GM10266 (cell line): ENCODE data around the gene GHITM.
A peak's percentile ranks its signal among the peaks of the same experiment; 100 is the strongest.
"Not testable (repeated sequence)": the region's sequence is repeated elsewhere in the genome, so short reads cannot be mapped to it uniquely, and the experiment has no call there.

ENCODE experiments used
- DNase-seq: peaks from one replicate; pipeline ENCODE4 v3.0.0; 2012; ENCODE audit errors: extremely low spot score
- TF ChIP-seq, protein P1 (sequence below): IDR thresholded peaks from 2 replicates; pipeline ENCODE4 v1.5.1; 2012; ENCODE audit warnings: mild to moderate bottlenecking, low read depth; ENCODE audit not compliant: control insufficient read depth, insufficient read depth; ENCODE audit errors: missing control alignments

GHITM gene

DNA sequence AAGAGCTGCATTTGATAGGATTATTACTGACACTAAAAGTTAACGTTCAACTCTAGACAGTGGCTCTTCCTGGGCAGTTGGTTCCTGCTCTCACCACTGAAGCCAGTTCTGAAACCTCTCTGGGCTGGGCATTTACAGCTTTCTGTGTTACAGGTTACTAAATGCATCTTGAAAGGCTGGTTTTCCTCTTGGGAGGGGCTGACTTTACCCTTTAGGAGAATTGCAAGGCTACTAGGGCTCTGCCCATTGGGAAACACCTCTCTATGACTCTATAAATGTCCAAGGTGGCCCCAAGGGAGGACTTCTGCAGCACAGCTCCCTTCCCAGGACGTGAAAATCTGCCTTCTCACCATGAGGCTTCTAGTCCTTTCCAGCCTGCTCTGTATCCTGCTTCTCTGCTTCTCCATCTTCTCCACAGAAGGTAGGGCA, 34.2 kb downstream of the GHITM start, which contains the start of gene GPR15LG:
Gene GPR15LG (plus strand): TSS at position 301 of the 429 bp plus-strand sequence. CDS start 51 bp downstream, at position 352.
- TF ChIP-seq, protein P1, sequence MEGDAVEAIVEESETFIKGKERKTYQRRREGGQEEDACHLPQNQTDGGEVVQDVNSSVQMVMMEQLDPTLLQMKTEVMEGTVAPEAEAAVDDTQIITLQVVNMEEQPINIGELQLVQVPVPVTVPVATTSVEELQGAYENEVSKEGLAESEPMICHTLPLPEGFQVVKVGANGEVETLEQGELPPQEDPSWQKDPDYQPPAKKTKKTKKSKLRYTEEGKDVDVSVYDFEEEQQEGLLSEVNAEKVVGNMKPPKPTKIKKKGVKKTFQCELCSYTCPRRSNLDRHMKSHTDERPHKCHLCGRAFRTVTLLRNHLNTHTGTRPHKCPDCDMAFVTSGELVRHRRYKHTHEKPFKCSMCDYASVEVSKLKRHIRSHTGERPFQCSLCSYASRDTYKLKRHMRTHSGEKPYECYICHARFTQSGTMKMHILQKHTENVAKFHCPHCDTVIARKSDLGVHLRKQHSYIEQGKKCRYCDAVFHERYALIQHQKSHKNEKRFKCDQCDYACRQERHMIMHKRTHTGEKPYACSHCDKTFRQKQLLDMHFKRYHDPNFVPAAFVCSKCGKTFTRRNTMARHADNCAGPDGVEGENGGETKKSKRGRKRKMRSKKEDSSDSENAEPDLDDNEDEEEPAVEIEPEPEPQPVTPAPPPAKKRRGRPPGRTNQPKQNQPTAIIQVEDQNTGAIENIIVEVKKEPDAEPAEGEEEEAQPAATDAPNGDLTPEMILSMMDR = no peak
- DNase-seq = no peak

DNA sequence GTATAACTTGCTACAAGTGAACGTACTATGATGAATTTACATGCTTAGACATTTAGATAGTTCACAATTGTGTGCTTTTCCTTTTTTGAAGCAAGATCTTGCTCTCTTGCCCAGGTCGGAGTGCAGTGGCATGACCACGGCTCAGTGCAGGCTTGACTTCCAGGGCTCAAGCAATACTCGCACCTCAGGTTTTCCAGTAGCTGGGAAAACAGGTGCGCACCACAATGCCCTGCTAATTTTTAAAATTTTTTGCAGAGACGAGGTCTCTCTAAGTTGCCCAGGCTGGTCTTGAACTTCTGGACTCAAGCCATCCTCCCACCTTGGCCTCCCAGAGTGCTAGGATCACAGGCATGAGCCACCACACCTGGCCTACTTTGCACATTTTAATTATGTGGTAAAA, 36.1 kb downstream of the GHITM start:
- TF ChIP-seq, protein P1 = no peak
- no peak for DNase-seq

DNA sequence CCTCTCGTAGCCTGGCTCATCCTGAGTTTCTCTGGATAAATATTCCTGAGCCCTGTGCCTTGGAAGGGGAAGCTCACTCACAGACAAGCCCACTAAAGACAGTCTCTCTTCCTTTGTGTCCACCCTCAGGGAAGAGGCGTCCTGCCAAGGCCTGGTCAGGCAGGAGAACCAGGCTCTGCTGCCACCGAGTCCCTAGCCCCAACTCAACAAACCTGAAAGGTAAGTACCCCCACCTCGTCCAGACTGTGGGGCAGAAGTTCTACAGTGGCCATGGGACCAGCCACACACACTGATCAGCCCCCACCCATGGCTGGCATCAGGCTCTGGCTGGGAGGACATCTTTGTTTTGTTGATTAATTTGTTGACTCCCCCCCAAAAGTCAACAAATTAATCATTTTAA, 37.0 kb downstream of the GHITM start:
- TF ChIP-seq, protein P1 = no peak
- no peak for DNase-seq

DNA sequence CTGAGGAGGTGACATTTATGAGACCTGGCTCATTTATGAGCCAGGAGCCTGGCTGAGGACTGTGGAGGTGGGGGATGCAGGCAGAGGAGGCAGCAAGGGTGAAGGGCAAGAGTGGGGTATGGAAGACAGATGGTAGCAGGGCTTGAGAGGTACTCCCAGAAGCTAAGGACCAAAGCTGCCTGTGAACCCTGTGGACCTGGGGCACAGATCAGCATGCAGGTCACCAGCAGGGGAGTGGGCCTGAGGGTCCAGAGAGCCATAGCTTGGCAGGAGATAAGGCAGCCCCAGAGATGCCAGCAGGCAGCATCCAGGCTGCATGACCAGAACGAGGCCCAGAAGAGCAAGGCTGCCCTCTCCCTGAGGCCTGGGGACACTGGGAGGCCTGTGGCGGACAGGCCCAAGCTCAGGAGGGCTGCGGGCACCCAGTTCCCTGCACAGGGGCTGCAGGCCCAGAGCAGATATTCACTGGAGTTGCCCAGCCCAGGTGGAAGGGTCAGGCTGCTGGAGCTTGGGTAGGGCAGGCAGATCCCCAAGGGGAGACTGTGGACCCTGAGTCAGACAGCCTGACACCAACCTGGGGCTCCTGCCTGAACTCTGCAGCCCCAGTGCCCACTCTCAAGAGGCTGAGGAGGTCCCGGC, 37.6 kb downstream of the GHITM start:
- DNase-seq = no peak
- TF ChIP-seq, protein P1 = no peak

DNA sequence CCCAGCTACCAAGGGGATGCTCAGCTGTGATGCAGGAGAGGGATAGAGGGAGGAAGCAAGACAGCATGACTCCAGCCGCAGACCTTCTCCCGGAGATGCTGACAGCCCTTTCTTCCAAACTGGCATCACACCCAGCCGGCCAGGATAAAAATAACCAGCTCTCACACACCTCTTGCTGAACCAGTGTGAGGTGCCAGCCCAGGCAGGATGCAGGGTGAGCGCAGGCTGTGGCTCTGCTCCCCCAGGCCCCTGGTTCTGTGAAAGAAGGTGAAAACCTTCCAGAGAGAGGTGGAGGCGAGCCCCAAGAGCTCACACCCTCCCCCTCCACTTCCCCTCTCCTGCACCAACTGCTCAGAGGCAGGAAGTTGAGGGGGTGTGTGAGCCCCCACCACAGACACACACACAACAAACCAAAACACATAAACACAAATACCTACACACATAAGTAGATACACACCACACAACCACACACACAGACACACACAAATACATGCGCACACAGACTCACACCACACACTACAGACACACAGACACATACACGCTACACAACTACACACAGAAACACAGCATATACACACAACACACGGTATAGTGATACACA, 38.3 kb downstream of the GHITM start:
- DNase-seq = peak; percentile 51
- TF ChIP-seq, protein P1 = no peak

DNA sequence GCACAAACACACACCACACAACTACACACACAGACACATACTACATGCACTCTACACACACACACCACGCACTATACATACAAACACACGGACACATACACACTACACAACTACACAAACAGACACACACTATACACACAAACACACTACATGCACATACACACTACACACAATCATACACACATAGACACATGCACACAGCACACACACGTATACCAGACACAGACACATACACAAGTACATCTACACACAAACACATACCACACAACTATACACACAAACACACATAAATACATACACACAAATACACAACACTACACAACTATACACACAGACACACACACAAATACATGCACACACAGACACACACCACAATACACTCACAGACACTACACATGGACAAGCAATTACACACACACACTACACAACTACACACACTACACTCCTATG, 38.9 kb downstream of the GHITM start:
- DNase-seq = no peak
- TF ChIP-seq, protein P1 = no peak

DNA sequence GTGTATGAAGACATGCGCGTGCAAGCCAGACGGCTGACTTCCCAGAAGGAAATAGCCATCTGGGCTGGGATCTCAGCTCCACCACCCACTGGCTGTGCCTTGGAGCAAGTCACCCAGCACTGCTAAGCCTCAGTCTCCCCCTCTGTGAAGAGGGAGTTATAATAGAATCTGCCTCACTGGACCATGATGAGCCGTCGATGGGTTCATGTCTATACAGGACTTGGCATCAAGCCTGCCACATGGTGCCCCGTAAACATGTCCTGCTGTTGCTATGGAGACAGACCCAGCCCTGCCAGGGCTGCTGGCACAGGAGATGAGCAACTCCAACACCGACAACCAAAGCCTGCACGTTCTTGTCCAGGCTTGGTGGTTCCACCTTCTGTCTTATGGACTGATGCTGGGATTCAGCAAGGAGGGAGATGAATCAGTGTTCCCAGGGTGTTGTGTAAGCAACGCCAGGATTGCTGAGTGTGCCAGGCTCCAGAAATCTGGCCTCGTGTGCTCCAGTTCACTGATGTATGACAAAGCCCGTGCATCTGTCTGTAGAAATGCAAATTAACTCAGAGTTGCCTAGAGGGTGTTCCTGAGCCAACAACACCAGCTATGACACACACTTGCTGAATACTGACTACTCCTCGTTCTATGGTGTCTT, 39.9 kb downstream of the GHITM start:
- DNase-seq = peak; percentile 57
- TF ChIP-seq, protein P1 = no peak

DNA sequence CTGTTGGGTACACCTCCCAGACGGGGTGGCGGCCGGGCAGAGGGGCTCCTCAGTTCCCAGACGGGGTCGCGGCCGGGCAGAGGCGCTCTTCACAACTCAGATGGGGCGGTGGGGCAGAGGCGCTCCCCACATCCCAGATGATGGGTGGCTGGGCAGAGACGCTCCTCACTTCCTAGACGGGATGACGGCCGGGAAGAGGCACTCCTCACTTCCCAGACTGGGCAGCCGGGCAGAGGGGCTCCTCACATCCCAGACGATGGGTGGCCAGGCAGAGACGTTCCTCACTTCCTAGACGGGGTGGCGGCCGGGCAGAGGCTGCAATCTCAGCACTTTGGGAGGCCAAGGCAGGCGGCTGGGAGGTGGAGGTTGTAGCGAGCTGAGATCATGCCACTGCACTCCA, 41.1 kb downstream of the GHITM start:
- DNase-seq = not testable (repeated sequence)
